Ishikawa (cell line): ENCODE results near the gene SPIB.

Experiments
- CEBPB ChIP-seq: IDR thresholded peaks from 2 replicates; pipeline ENCODE4 v1.6.1; 2012
- CREB1 ChIP-seq: IDR thresholded peaks from 2 replicates; pipeline ENCODE4 v1.6.1; 2012; ENCODE audit warnings: low read depth
- EGR1 ChIP-seq: IDR thresholded peaks from 2 replicates; pipeline ENCODE4 v1.6.1; 2012
- EP300 ChIP-seq: IDR thresholded peaks from 2 replicates; pipeline ENCODE4 v1.6.1; 2012; ENCODE audit warnings: borderline replicate concordance
- FOXM1 ChIP-seq: IDR thresholded peaks from 2 replicates; pipeline ENCODE4 v1.6.1; 2012; ENCODE audit warnings: low read depth, borderline replicate concordance
- NFIC ChIP-seq: IDR thresholded peaks from 2 replicates; pipeline ENCODE4 v1.6.1; 2012
- RAD21 ChIP-seq: IDR thresholded peaks from 2 replicates; pipeline ENCODE4 v1.6.1; 2012; ENCODE audit warnings: low read depth
- TAF1 ChIP-seq: IDR thresholded peaks from 2 replicates; pipeline ENCODE4 v1.6.1; 2012; ENCODE audit warnings: low read depth, mild to moderate bottlenecking
- TCF12 ChIP-seq: IDR thresholded peaks from 2 replicates; pipeline ENCODE4 v1.6.1; 2012; ENCODE audit warnings: low read depth
- TEAD4 ChIP-seq: IDR thresholded peaks from 2 replicates; pipeline ENCODE4 v1.6.1; 2012
- USF1 ChIP-seq: IDR thresholded peaks from 2 replicates; pipeline ENCODE4 v1.6.1; 2012
- ZBTB7A ChIP-seq: IDR thresholded peaks from 2 replicates; pipeline ENCODE4 v1.6.1; 2012; ENCODE audit warnings: low read depth
- TF ChIP-seq, protein P1 (sequence below): IDR thresholded peaks from 2 replicates; pipeline ENCODE4 v1.6.1; 2012; ENCODE audit warnings: low read depth, mild to moderate bottlenecking
- TF ChIP-seq, protein P2 (sequence below): IDR thresholded peaks from 2 replicates; pipeline ENCODE4 v1.6.1; 2012

Gene SPIB

GRCh38 chr19:50460161-50460765 is 41.5 kb downstream of the SPIB start:
- 0 out of 2 replicates have a peak, but pooled peaks have one; percentile 9 for TF ChIP-seq NFIC
- TF ChIP-seq FOXM1 = no peak
- TF ChIP-seq CREB1 = no peak
- no peak for TF ChIP-seq EP300
- peak; percentile 20; the same call in 1 of the 2 replicates for TF ChIP-seq USF1
- peak; percentile 53 for TF ChIP-seq TEAD4
- no peak for TF ChIP-seq TCF12

GRCh38 chr19:50461066-50461875 is 42.5 kb downstream of the SPIB start:
- TF ChIP-seq RAD21 = peak; percentile 94
- no peak for TF ChIP-seq NFIC

GRCh38 chr19:50462970-50463369 is 44.2 kb downstream of the SPIB start:
- TF ChIP-seq FOXM1 = no peak
- no peak for TF ChIP-seq ZBTB7A
- no peak for TF ChIP-seq CREB1
- no peak for TF ChIP-seq USF1
- TF ChIP-seq RAD21 = no peak
- TF ChIP-seq TAF1 = no peak
- no peak for TF ChIP-seq TEAD4

DNA sequence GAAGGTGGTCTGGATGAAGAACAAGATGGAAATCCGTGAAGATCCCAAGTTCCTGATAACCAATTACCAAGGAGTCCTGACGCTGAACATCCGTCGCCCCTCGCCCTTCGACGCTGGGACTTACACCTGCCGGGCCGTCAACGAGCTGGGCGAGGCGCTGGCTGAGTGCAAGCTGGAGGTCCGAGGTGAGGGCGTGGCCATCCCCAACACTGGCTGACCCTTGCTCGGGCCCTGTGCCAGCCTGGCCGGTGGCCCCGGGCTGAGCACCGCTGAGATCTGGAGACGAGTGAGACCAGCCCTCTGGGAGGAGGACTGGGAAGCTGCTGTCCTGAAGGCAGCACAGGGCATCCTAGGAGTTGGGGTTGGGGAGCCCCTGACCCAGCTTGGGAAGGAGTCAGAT is 45.6 kb downstream of the SPIB start:
- TF ChIP-seq, protein P1, sequence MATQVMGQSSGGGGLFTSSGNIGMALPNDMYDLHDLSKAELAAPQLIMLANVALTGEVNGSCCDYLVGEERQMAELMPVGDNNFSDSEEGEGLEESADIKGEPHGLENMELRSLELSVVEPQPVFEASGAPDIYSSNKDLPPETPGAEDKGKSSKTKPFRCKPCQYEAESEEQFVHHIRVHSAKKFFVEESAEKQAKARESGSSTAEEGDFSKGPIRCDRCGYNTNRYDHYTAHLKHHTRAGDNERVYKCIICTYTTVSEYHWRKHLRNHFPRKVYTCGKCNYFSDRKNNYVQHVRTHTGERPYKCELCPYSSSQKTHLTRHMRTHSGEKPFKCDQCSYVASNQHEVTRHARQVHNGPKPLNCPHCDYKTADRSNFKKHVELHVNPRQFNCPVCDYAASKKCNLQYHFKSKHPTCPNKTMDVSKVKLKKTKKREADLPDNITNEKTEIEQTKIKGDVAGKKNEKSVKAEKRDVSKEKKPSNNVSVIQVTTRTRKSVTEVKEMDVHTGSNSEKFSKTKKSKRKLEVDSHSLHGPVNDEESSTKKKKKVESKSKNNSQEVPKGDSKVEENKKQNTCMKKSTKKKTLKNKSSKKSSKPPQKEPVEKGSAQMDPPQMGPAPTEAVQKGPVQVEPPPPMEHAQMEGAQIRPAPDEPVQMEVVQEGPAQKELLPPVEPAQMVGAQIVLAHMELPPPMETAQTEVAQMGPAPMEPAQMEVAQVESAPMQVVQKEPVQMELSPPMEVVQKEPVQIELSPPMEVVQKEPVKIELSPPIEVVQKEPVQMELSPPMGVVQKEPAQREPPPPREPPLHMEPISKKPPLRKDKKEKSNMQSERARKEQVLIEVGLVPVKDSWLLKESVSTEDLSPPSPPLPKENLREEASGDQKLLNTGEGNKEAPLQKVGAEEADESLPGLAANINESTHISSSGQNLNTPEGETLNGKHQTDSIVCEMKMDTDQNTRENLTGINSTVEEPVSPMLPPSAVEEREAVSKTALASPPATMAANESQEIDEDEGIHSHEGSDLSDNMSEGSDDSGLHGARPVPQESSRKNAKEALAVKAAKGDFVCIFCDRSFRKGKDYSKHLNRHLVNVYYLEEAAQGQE = no peak
- TF ChIP-seq RAD21 (no peak), EGR1 (no peak), TEAD4 (no peak), ZBTB7A (no peak), FOXM1 (no peak), NFIC (no peak), CEBPB (no peak)

DNA sequence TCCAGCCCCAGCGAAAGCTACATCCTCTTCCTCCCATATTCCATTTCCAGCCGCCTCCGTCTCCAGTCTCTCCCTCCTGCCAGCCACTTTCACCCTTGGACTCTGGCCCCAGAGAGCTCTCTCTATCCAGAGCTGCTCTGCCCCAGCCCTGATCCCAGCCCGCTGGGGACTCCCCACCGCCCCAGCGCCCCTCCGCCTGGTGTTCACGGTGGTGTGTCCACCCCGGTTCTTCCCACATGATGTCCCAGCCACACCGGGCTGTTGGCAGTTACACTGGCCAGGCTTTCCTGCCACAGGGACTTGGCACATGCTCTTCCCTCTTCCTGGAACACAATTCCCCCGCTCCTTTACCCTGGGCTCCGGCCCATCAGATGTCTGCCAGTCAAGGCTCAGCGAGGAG is 46.3 kb downstream of the SPIB start:
- TF ChIP-seq, protein P2, sequence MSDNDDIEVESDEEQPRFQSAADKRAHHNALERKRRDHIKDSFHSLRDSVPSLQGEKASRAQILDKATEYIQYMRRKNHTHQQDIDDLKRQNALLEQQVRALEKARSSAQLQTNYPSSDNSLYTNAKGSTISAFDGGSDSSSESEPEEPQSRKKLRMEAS = no peak
- TF ChIP-seq EGR1 (no peak), TAF1 (no peak)
- TF ChIP-seq, protein P1 = no peak

GRCh38 chr19:50465986-50466705 is 47.4 kb downstream of the SPIB start:
- TF ChIP-seq ZBTB7A (no peak), USF1 (no peak), CEBPB (no peak), TAF1 (no peak), RAD21 (no peak), CREB1 (no peak)
- TF ChIP-seq, protein P1 = no peak
